HG02870 (cell line): ENCODE data around the gene S100A3.
"Not testable (repeated sequence)": the region's sequence is repeated elsewhere in the genome, so short reads cannot be mapped to it uniquely, and the experiment has no call there.

ENCODE experiments used
- ATAC-seq: cut with Tn5 transposase; IDR thresholded peaks from one replicate; pipeline ENCODE4 v1.9.1; 2021; ENCODE audit warnings: mild to moderate bottlenecking, moderate library complexity; ENCODE audit not compliant: unreplicated experiment

The S100A3 gene, protein sequence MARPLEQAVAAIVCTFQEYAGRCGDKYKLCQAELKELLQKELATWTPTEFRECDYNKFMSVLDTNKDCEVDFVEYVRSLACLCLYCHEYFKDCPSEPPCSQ

GRCh38 chr1:153548722-153549688 lies at the start of gene S100A3:
Gene S100A3 (minus strand): TSS chr1:153549258. CDS start chr1:153548485, 773 bp downstream.
- no peak for ATAC-seq

GRCh38 chr1:153598309-153599172 lies 49.5 kb upstream of the S100A3 start:
- peak; percentile 95 for ATAC-seq

GRCh38 chr1:153597206-153597605 lies 48.1 kb upstream of the S100A3 start:
- no peak for ATAC-seq

DNA sequence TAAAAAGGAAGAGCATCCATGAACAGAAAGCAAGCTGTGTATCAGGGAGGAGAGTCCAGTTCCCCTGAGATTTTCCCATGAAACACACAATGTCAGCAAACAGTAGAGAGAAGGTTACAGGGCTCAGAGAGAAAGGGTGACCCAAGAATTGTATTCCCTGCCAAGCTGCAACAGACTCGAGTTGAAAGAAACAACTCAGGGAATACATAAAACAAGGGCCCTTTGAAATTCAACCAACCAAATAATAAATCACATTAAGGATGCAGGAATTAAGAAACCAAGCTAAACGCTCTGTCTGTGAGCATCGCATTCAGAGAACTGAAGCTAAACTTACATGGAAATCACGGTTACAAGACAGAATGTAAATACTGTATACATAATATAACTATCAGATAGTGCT lies 43.7 kb upstream of the S100A3 start:
- ATAC-seq, result no peak

GRCh38 chr1:153588482-153588881 lies 39.4 kb upstream of the S100A3 start:
- ATAC-seq, result no peak

DNA sequence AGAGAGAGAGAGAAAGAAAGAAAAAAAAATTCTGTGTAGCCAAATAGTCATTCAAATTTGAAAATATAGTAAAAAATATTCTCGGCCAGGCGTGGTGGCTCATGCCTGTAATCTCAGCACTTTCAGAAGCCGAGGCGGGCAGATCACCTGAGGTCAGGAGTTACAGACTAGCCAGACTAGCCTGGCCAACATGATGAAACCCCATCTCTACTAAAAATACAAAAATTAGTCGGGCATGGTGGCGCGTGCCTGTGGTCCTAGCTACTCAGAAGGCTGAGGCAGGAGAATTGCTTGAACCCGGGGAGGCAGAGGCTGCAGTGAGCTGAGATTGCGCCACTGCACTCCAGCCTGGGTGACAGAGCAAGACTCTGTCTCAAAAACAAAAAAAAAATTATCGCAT lies 39.0 kb upstream of the S100A3 start:
- not testable (repeated sequence) for ATAC-seq

DNA sequence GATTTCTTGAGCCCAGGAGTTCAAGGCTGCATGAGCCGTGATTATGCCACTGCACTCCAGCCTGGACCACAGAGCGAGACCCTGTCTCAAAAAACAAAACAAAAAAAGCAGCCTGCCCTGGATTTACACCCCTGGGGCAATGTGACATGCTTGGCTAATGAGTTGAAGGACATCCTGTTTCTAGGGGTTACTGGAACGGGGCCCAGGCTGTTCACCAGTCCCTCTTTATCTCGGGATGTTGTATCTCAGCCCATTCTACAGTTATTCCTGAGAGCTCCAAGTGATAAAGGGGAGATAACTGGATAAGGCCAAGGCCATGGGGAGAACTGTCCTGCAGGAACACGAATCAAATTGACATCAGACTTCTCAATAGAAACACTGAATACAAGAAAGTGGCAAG lies 38.3 kb upstream of the S100A3 start:
- no peak for ATAC-seq

DNA sequence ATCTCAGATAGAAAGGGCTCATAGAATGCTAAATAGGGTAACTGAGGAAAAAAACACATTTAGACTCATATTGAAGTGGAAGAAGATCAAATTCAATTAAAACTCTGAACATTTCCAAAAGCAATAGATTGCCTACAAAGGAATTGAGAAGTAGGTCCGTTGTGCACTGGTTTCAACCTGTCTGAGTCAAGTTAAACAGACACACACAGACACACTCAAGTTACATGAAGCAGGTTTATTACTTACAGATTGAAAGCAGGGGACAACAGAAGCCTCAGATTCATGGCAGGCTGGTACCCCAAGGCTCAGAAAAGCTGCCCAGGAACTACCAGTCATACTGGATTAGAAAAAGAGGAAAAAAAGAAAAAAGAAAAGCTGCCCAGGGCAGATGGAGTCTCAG lies 37.3 kb upstream of the S100A3 start:
- no peak for ATAC-seq

- no peak for ATAC-seq
Measured at GRCh38 chr1:153585006-153585405, 35.9 kb upstream of the S100A3 start.

DNA sequence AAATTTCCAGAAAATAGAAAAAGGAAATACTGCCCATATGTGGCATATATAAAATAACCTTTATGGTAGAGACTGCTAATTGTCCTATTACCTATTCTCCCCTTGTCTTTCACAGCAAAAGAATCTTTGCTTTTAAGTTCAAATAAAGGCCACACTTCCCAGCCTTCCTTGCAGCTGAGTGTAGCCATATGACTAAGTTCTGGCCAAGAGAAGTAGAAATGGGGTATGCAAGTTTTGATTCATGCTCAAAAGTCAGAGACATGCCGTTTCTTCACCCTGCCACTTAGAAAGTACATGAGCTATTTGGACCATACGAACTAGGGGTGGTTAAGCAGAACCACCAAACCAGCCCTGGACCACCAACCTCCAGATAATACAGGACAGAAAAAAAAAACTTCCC lies 34.9 kb upstream of the S100A3 start:
- ATAC-seq, result no peak

- not testable (repeated sequence) for ATAC-seq
Measured at GRCh38 chr1:153583514-153583913, 34.5 kb upstream of the S100A3 start.

- ATAC-seq, result not testable (repeated sequence)
Measured at GRCh38 chr1:153582836-153583235, 33.8 kb upstream of the S100A3 start.

DNA sequence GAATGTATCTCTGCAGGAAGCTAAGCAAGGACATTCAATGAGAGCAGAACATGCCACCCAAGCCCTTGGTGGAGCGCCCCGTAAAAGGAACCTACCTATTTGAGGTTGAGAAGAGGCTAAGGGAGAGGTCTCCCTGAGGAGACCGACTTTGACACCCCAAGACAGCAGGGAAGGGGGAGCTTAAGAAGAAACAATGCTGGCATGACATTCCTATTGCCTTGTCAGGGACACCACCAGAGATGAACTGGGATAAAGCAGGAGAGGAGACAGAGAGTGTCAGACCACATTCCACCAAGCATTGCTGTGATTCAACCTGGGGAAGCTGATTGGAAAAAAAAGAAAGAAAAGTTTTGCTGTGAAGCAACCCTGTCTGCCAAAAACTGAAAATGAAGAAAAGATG lies 29.9 kb upstream of the S100A3 start:
- ATAC-seq, result no peak

DNA sequence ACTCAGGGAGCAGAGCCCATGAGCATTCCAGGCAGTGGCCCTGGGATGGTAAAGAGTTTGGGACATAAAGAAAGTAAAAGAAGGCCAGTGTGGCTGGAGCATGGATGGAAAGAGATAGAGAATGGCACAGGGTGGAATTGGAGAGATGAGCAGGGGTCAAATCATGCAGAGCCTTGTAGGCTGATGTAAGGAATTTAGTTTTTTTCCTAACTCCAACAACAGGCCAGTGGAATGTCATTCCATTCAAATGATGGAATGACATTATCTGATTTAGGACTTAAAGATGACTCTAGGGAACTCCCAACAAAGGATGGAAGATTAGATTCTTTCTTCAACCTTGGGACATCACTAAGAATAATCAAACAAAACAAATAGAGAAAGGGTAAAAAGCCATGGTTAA lies 29.4 kb upstream of the S100A3 start:
- ATAC-seq, result no peak

- no peak for ATAC-seq
Measured at GRCh38 chr1:153577624-153578051, 28.6 kb upstream of the S100A3 start.

DNA sequence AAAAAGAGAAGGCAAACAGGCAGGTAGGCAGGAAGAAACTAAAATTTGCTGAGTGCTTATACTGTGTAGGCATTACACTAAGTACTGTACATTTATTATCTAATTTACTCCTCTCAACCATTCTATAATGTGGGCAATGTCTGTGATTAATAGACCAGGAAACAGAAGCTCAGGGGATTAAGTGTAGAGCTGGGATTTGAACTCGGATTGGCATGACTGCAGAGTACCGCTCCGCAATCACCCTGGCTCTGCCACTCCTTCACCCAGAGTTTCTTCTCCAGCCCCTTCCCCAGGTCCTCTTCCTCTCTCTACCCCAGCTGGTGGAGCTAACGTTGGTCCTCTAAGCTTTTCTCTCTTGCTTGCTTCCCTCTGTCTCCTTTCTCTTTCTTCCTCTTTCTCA lies 28.1 kb upstream of the S100A3 start:
- no peak for ATAC-seq

DNA sequence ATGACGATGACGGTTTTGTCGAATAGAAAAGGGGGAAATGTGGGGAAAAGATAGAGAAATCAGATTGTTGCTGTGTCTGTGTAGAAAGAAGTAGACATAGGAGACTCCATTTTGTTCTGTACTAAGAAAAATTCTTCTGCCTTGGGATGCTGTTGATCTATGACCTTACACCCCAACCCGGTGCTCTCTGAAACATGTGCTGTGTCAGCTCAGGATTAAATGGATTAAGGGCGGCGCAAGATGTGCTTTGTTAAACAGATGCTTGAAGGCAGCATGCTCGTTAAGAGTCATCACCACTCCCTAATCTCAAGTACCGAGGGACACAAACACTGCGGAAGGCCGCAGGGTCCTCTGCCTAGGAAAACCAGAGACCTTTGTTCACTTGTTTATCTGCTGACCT lies 26.4 kb upstream of the S100A3 start:
- not testable (repeated sequence) for ATAC-seq

DNA sequence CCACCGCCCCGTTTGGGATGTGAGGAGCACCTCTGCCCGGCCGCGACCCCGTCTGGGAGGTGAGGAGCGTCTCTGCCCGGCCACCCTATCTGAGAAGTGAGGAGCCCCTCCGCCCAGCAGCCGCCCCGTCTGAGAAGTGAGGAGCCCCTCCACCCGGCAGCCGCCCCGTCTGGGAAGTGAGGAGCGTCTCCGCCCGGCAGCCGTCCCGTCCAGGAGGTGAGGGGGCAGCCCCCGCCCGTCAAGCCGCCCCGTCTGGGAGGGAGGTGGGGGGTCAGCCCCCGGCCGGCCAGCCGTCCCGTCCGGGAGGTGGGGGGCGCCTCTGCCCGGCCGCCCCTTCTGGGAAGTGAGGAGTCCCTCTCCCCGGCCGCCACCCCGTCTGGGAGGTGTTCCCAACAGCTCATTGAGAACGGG lies 26.0 kb upstream of the S100A3 start:
- ATAC-seq, result not testable (repeated sequence)

GRCh38 chr1:153573351-153573750 lies 24.3 kb upstream of the S100A3 start:
- no peak for ATAC-seq

- ATAC-seq, result no peak
Measured at GRCh38 chr1:153572569-153573015, 23.5 kb upstream of the S100A3 start.

DNA sequence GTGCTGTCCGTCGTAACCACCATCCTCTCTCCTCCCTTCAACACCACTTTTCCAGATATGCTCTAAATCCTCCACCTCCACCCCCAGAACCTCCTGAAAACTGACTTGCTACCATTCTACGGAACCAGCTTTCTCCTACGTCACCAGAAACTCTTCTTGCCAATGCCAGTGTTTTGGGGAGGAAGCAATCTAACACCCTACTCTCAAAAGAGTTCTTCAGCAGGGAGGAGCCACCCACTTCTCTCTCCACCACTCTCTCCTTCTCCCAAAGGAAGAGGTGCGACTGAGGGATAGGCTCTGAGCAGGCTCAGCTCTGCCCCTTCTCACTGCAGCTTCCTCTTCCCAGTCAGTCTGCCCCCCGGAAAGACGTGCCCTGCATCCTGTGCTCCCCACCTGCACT lies 22.6 kb upstream of the S100A3 start:
- ATAC-seq, result no peak
